ENCODE measurements around the gene ANXA6.
"Not testable (repeated sequence)": the region's sequence is repeated elsewhere in the genome, so short reads cannot be mapped to it uniquely, and the experiment has no call there.

The ANXA6 gene

GRCh38 chr5:151199581-151200185 lies 42.1 kb upstream of the ANXA6 start:
- ChIA-PET CTCF (no interaction called here), POLR2A (ENCODE audit: low non-redundant PET) (interaction anchor here (0.7 kb wide), 1 partner anchor 42 kb away, joined by 3 read pairs; the partner anchor contains the start of gene ANXA6)
- H3K27ac ChIP-seq = no peak overlapping the region
- no peak for DNase-seq (ENCODE audit: low spot score)
- TF ChIP-seq CTCF (conservative IDR thresholded peaks at IDR 0.05; ENCODE audit: low read depth) = no peak

GRCh38 chr5:151198861-151199260 lies 41.3 kb upstream of the ANXA6 start:
- no peak for TF ChIP-seq CTCF (conservative IDR thresholded peaks at IDR 0.05; ENCODE audit: low read depth)
- H3K27ac ChIP-seq = no peak overlapping the region
- POLR2A ChIA-PET (ENCODE audit: low non-redundant PET) = no interaction called here
- DNase-seq (ENCODE audit: low spot score) = no peak
- CTCF ChIA-PET = no interaction called here

- H3K27ac ChIP-seq; CTCF ChIA-PET; POLR2A ChIA-PET (ENCODE audit: low non-redundant PET); DNase-seq (ENCODE audit: low spot score): not testable (repeated sequence)
Measured at GRCh38 chr5:151197291-151197600, 39.7 kb upstream of the ANXA6 start.

GRCh38 chr5:151196556-151197290 lies 39.1 kb upstream of the ANXA6 start:
- POLR2A ChIA-PET (ENCODE audit: low non-redundant PET) = no interaction called here
- TF ChIP-seq CTCF (conservative IDR thresholded peaks at IDR 0.05; ENCODE audit: low read depth) = no peak
- DNase-seq (ENCODE audit: low spot score) = no peak

GRCh38 chr5:151195622-151196021 lies 38.0 kb upstream of the ANXA6 start:
- no peak overlapping the region for H3K27ac ChIP-seq
- ChIA-PET CTCF (no interaction called here), POLR2A (ENCODE audit: low non-redundant PET) (no interaction called here)
- no peak for TF ChIP-seq CTCF (conservative IDR thresholded peaks at IDR 0.05; ENCODE audit: low read depth)
- DNase-seq (ENCODE audit: low spot score) = no peak

More at GRCh38 chr5:151196556-151197290, 39.1 kb upstream of the ANXA6 start:
- no peak overlapping the region for H3K27ac ChIP-seq
- CTCF ChIA-PET = no interaction called here

- POLR2A ChIA-PET (ENCODE audit: low non-redundant PET) = no interaction called here
- DNase-seq (ENCODE audit: low spot score) = no peak
- no peak overlapping the region for H3K27ac ChIP-seq
- CTCF ChIA-PET = interaction anchor here (0.7 kb wide), 1 partner anchor 440 kb away, joined by 3 read pairs; no protein-coding TSS in a partner anchor
- no peak for TF ChIP-seq CTCF (conservative IDR thresholded peaks at IDR 0.05; ENCODE audit: low read depth)
Measured at GRCh38 chr5:151192626-151193025, 35.0 kb upstream of the ANXA6 start.

GRCh38 chr5:151191661-151192060 lies 34.1 kb upstream of the ANXA6 start:
- POLR2A ChIA-PET (ENCODE audit: low non-redundant PET) = interaction anchor here (0.6 kb wide), 1 partner anchor 61 kb away, joined by 5 read pairs; the partner anchor contains the start of gene GM2A
- no peak overlapping the region for H3K27ac ChIP-seq
- CTCF ChIA-PET = interaction anchor here (0.7 kb wide), 1 partner anchor 55 kb away, joined by 3 read pairs; no protein-coding TSS in a partner anchor
- TF ChIP-seq CTCF (conservative IDR thresholded peaks at IDR 0.05; ENCODE audit: low read depth) = no peak
- DNase-seq (ENCODE audit: low spot score) = no peak

All from RWPE1 (cell line).